ENCODE results near the gene RPH3AL.
A peak's percentile ranks its signal among the peaks of the same experiment; 100 is the strongest.
"Not testable (repeated sequence)": the region's sequence is repeated elsewhere in the genome, so short reads cannot be mapped to it uniquely, and the experiment has no call there.

RPH3AL gene

DNA sequence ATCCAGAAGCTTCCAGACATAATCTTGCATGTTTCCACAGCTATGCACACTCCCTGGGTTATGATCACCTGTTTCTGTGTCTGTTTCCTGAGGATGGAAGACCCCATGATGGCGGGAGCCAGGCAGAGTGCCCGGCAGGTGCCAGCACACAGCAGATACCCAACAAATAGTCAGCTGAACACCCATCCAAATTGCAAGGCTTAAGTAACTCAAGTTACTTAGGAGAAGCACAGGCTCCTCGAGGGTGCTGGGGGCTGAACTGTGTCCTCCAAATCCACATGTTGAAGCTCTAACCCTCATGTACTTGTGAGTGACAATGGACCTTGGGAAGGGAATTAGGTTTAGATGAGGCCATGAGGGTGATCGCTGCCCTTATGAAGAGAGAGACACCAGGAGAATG, 91.7 kb downstream of the RPH3AL start:
- no peak for DNase-seq (ENCODE audit: low read depth)

DNA sequence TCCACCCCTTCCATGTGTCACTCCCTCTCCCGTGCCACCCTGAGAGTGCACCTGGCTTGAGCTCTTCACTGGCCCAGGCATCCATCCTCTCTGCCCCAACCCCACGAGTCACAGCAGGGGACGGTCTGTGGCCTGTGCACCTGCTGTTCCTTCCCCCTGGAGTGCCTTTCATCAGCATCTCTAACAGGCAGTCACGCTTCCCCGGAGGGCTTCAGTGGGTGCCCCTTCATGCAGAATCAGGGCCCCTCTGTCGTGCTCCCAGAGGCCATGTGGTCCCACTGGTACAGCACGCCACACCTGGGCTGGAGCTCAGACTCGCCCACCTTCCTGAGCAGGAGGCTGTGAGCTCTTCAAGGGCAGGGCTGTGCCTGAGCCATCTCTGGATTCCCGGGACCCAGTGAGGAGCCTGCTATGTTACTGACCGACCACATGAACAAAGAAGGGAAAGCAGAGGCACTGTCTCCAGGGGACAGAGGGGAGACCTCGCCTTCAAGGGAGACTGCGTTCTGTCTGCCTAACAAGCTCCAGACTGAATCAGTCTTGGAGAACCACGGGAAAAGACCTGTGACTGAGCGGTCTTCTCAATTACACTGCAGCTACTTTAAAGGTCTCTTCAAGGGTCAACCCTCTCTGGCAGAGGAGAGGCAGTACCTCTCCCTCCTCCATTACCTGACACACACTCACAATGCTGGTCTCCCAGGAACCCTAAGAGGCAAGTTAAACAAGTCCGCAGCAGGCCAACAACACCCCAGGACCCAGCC, 92.4 kb downstream of the RPH3AL start:
- DNase-seq (ENCODE audit: low read depth), result no peak

DNA sequence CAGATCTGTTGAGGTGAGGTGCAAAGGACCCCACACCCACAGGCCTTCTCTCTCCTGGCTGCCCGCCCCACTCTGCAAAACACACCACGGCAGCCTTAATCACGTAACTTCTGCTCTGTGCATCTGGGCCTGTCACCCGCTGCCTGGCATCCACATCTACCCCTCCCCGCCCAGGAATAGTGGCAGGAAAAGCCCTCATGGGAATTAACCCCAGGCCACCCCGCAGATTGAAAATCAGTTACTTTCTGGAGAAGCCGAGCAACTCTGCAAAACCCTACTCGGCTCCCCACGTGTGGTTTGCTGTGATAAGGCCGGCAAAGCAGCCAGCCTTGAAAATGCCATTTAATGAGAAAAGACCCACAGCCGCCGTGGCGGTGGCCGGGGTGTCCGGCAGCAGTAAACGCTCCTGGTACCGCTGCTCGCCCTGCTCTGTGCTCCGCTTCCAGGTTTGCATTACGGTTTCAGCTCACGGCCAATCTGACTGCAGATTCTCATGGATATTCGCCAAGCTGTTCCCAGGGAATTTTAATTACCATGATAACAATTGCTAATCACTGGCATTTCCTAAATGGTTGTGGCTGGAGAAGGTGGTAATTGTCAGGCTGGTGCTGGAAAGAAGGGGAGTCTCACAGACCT, 93.1 kb downstream of the RPH3AL start:
- no peak for DNase-seq (ENCODE audit: low read depth)

DNA sequence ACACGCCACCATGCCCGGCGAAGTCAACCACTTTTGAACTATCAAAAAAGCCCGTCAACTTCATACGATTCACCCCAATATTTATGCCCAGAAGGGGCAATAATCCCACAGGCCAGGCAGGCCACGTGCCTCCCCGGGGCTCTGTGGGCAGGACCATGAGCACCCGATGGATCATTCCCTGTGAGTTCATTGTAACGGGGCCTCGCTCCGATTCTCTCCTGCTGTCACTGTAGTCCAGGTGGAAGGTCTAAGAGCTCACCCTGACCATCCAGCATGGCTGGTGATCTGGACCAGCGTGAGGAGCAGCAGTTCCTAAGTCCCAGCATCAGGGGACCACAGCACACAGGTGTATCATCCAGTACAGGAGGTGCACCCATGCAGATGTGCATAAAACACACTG, 93.7 kb downstream of the RPH3AL start:
- DNase-seq (ENCODE audit: low read depth), result no peak

DNA sequence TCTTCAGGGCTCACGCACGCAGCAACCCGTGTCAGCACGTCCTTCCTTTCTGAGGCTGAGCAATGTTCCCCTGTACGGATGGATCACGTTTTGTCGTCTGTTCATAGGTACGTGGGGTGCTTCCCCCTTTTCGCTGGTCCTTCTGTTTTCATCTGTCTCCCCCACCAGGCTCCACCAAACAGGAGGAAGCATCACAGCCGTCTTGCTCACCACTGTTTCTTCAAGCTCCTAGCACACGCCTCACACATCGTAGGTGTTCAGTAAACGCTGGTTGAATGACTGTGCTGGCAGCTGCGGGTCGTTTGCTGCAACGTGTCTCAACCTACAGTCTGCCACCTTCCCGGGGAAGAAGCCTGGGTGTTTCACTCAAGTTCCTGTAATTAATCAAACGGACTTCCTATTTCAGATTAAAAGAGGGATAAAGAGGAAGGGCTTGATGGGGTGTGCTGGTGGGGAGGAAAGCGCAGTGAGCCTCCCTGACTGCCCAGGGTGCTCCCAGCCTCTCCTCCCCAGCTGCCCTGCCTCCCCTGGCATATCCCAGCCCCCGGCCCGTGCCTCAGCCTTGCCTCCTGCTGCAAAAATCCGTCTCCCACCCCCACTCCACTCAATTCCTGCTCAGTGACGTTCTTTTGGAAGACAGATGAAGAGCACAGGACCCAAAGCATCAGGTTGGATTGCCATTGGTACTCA, 94.4 kb downstream of the RPH3AL start:
- DNase-seq (ENCODE audit: low read depth), result no peak

DNA sequence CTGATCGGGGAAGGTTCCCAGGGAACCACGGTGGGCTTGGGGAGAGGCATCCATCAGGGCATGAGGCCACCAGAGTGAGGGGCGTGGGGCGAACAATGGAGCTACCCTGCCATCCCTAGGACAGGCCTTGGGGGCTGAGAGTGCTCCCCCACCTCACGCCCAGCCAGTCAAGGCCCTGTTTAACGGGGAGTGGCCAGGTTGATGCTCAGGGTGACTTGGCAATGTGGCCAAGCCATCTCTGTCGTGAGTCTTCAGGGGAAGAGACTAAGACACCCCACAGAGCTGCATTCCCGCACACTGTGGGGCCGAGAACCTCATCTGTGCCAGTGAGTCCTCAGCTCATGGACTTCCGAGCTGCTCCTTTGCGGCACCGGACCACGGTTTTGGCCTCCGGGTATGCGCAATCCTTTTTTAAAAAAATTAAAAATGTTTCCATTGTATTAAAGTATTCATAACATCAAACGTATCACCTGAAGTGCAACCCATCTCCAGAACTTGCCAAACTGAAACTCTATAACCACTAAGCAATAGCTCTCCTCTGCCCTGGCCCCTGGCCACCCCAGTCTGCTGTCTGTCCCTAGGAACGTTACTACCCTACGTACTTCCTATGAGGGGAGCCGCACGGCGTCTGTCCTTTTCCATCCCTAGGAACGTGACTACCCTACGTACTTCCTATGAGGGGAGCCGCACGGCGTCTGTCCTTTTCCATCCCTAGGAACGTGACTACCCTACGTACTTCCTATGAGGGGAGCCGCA, 99.3 kb downstream of the RPH3AL start:
- no peak for DNase-seq (ENCODE audit: low read depth)

DNA sequence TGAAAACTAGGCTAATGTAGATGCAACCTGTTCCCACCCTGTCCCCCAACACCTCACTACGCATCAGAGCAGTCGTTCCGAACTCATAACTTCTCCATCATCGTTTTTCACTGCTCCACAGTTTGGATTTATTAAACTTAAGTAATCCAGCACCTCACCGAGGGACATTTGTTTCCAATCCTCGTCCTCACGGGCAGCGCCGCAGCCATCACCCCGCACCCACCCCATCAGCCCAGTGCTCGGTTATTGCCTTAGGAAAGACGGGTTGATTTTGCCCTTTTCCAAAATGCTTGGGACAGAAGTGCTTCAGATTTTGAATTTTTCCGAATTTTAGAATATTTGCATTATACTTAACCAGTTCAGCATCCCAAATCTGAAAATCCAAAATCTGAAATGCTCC, 100.2 kb downstream of the RPH3AL start:
- no peak for DNase-seq (ENCODE audit: low read depth)

DNA sequence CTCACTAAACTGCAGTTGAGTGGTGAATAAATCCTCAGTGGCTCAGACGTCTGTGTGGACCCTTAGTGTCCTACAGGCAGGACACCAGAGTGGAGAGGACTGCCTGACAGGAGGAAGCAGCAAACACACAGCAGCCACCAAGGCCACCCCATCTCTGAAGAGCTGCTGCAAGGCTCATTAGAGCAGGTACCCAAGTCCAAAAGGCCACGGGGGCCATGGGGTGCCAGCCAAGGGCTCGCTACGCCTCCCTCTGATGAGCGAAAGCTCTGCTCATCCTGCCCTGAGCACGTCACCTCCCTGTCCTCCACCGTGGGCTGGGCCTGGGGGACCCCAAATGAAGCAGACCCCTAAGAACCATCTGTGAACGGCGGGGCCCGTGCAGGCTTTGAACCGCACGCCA, 101.1 kb downstream of the RPH3AL start:
- no peak for DNase-seq (ENCODE audit: low read depth)

DNA sequence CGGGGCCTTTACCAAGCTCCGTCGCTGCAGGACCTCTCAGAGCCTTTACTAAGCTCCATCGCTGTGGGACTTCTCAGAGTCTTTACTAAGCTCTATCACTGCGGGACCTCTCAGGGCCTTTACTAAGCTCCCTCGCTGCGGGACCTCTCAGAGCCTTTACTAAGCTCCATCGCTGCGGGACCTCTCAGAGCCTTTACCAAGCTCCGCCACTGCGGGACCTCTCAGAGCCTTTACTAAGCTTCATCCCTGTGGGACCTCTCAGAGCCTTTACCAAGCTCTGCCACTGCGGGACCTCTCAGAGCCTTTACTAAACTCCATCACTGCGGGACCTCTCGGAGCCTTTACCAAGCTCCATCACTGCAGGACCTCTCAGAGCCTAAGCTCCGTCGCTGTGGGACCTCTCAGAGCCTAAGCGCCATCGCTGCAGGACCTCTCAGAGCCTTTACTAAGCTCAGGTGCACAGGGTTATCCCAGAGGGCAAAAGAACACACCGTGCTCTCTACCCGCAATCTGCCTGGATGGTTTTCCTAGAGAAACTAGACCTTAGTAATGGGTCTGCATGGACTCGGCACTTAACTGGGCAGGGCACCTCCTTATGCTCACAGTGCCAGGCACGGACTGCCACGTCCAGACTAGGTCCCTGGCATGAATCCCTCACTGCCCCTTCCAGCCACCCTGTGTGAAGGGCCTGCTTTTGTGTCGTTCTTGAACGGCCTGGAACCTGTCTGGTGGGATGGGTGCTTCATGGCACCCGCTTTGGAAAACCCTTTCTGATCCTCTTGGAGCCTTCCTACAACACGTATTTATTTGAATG, 101.9 kb downstream of the RPH3AL start:
- DNase-seq (ENCODE audit: low read depth), result no peak

DNA sequence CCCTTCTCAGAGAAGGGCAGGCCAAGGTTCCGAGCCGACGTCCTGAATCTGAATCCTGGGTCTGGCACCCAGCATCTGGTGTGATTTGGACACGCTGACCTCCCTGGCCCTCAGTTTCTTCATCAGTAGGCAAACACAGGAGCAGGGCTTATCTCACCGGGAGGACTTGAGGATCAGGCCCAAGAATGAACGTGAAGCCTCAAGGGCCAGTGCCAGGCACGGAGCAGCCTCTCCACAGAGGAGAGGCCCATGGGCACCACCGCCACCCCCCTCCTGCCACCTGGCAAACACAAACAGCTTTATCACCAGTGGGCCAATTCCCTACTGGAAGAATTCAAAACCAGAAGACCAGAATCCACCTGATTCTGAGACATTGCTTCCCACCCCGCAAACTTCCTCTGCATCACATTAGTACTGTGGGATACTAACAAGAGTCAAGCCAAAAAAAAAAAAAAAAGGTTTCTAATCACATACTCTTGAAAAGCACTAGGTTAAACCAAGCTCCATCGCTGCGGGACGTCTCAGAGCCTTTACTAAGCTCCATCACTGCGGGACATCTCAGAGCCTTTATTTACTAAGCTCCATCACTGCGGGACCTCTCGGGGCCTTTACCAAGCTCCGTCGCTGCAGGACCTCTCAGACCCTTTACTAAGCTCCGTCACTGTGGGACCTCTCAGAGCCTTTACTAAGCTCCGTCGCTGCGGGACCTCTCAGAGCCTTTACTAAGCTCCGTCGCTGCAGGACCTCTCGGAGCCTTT, 103.2 kb downstream of the RPH3AL start:
- DNase-seq (ENCODE audit: low read depth), result no peak

DNA sequence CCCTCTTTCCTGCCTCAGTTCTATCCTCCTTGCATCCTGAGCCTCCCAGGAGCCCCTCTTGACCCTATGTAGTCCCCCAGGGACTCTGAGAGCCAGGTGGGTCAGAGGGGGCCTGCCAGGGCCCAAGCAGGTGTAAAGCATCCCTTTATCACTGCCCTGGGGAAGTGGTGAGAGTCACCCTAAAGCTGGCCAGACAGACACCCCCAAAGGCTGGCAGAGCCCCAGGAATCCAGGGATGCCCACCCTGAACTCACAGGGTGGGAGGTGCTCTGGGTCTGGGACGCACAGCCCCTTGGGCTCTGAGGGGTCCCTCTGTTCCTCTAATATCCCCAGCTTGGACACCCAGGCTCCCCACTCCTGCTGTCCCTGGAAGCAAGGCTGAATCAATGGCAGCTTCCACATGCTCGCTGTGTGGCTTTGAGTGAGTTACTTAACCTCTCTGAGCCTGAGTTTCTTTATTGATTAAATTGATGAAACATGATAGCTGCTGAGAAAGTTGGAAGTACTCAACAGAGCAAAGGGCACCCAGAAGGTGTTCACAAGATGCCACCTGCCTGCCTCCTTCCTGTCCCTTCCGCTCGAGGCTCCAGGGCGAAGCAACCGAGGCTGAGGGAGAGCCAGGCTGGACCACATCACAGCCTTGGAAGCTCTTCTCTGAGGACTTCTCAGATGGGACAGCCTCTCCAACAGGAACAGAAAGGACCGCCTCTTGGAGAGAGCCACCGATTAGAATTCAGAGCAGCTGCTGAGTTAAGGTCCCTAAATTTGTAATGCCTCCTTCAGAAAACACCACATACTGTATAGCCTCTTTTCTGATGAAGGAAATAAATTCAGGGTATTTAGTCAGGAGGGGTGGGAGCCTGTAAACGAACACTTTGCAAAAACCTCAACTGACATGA, 104.0 kb downstream of the RPH3AL start:
- DNase-seq (ENCODE audit: low read depth), result no peak

DNA sequence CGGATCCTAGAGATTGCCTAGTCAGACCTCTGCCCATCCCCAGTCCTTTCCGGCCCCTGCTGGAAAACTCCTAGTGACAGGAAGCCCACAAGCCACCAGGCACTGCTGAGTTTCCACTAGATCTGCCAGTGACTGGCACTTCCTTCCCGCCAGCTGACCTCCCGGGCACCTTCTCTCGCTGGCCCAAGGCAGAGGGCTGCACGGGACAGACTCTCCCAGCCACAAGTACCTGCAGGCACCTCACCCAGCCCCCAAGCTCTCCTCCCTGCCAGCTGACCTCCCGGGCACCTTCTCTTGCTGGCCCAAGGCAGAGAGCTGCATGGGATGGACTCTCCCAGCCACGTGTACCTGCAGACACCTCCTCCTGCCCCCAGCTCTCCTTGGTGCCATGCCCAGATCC, 104.8 kb downstream of the RPH3AL start:
- DNase-seq (ENCODE audit: low read depth), result peak; percentile 12

DNA sequence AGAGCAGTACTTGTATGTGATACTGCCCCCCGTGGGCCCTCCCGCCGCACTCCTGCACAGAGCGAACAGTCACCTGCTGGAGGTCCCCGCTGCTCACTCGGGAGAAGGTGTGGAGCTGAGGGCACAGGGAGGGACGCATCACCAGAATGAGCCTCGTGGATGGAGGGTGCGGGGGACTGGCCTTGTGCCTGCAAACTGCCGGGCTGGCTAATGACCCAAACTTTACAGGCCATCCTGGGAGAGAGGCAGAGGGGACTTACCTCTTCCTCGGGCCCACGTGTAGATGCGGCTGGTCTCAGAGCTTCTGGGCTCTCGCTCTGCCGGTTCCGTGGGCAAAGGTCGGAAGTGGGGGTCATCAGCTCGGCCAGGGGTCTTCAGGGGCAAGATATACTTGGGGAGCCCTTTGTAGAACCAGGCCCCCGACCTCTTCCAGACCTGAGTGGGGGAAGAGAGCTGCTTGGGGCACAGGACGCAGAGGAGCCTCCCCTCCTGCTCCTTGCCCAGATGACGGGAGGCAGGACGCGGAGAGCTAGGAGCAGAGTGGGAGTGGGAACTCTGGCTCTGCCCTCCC, 105.7 kb downstream of the RPH3AL start:
- no peak for DNase-seq (ENCODE audit: low read depth)

DNA sequence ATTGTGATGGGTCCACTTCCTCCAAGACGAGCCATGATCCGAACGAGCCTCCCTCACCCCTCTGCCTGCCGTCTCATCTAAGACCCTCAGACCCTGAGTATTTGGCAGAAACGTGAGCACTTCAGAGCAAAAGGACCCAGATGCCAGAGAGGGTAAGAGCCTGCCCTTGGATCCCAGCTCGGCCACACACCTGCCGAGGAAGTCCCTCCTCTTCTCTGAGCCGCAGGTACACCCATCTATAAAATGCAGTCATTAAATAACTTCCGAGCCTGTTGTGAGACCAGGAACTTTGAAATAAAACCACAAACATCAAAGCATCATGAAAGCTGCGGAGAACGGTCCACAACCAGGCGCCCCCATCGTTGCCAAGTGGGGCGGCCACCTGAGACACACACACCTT, 106.4 kb downstream of the RPH3AL start:
- DNase-seq (ENCODE audit: low read depth), result no peak

DNA sequence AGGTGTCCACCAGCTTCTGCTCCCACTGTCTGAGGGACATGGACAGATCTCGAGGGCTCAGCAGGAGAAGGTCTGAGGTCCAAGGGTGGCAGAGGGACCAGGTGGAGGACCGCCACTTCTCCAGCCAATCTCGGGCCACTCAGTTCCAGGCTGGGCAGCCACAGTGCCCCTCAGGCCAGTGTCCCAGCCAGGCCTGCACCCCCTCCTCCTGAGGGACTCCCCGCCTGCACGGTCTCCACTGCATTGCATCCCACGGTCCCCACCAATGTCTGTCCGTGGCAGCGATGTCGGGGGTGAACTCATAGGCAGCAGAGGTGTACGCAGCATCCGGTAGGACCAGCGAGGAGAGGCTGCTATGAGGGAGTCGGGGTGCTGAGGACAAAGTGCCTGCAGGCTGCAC, 107.0 kb downstream of the RPH3AL start:
- DNase-seq (ENCODE audit: low read depth), result no peak

DNA sequence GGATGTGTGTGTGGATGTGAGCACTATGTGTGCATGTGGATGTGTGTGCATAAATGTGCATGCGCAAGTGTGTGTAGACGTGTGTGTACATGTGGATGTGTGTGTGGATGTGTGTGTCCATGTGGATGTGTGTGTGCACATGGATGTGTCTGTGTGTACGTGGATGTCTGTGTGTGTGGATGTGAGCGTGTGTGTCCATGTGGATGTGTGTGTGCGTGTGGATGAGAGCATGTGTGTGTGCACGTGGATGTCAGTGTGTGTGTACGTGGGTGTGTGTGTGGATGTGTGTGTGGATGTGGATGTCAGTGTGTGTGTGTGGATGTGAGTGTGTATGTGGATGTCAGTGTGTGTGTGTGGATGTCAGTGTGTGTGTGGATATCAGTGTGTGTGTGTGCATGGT, 107.6 kb downstream of the RPH3AL start:
- no peak for DNase-seq (ENCODE audit: low read depth)

DNA sequence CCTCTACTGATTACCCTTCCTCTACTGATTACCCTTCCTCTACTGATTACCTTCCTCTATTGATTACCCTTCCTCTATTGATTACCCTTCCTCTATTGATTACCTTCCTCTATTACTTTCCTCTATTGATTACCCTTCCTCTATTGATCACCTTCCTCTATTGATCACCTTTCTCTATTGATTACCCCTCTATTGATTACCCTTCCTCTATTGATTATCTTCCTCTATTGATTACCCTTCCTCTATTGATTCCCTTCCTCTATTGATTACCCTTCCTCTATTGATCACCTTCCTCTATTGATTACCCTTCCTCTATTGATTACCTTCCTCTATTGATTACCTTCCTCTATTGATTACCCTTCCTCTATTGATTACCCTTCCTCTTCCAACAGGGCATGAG, 108.7 kb downstream of the RPH3AL start:
- not testable (repeated sequence) for DNase-seq (ENCODE audit: low read depth)

DNA sequence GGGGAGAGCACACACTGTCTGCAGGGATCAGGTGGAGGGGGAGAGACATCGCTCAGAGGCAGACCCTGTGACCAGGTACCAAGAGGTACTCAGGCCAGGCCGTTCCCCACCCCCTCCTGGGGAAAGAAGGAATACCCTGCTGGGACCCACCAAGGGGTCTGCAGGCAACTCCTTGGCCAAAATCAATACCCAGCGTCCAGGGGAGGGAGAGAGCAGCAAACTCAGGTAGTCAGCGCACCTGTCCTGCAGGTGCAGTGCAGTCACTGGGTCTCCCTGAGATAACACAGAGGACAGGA, 113.7 kb downstream of the RPH3AL start:
- no peak for DNase-seq (ENCODE audit: low read depth)

DNA sequence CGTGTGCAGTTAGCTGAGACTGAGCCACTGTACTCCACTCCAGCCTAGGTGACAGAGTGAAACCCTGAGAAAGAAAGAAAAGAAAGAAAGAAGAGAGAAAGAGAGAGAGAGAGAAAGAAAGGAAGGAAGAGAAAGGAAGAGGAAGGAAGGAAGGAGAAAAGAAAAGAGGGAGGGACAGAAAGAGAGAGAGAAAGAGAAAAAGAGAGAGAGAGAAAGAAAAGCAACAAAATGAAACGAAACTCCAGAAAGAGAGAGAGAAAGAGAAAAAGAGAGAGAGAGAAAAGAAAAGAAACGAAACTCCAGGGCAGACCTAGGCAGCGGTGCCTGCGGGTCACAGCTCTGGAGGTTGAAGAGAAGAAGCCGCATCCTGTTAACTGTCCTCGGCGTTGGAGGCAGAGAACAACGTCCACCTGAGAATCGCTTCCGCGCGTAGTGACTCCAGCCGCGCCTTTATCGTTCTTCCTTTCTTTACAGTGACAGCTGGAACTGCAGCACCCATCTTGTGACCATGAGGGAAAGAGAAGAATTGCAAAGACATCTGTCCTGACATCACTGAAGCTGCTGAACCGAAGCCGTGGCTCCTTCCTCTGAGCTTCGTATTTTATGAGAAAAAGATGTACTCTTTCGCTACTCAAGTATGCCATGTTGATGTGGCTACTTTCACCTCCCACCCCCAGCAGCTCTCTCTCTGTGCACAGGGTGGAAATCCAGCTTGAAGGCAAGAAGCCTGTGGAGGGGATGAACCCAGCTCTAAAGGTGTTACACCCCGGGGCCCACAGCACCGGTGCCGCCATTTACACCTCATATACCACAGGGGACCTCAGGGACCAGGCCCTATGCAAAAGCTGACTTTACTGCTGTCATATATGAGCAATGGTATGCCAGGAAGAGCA, 114.3 kb downstream of the RPH3AL start:
- DNase-seq (ENCODE audit: low read depth), result no peak
